Liver (tissue), 3 donors: ENCODE results near the gene DDB1.

Experiments
- EGR1 ChIP-seq, 2 donors: IDR thresholded peaks; 2 replicates each; pipeline ENCODE4 v1.6.1; 2016 to 2018; ENCODE audit warnings: antibody characterized with exemption in 2 of 2, low read depth in 2 of 2
- FOXA2 ChIP-seq: IDR thresholded peaks from 2 replicates; pipeline ENCODE4 v1.6.1; 2016; ENCODE audit warnings: antibody characterized with exemption
- GABPA ChIP-seq, 2 donors: IDR thresholded peaks in 1 of 2; conservative IDR thresholded peaks in 1 of 2; 2 replicates each; pipeline ENCODE4 v1.6.1; 2016; ENCODE audit warnings: antibody characterized with exemption in 2 of 2, mild to moderate bottlenecking in 1 of 2, moderate library complexity in 1 of 2
- HNF4G ChIP-seq: IDR thresholded peaks from 2 replicates; pipeline ENCODE4 v1.6.1; 2016; ENCODE audit warnings: antibody characterized with exemption
- JUND ChIP-seq, 2 donors: IDR thresholded peaks; 2 replicates each; pipeline ENCODE4 v1.6.1; 2016; ENCODE audit warnings: antibody characterized with exemption in 2 of 2
- NR2F2 ChIP-seq: IDR thresholded peaks from 2 replicates; pipeline ENCODE4 v1.6.1; 2016; ENCODE audit warnings: antibody characterized with exemption
- RAD21 ChIP-seq, 2 donors: IDR thresholded peaks; 2 replicates each; pipeline ENCODE4 v1.6.1; 2016; ENCODE audit warnings: antibody characterized with exemption in 2 of 2, mild to moderate bottlenecking in 2 of 2
- RXRA ChIP-seq, 2 donors: IDR thresholded peaks; 2 replicates each; pipeline ENCODE4 v1.6.1; 2017 to 2018; ENCODE audit warnings: antibody characterized with exemption in 2 of 2, mild to moderate bottlenecking in 1 of 2
- TAF1 ChIP-seq: conservative IDR thresholded peaks from 2 replicates; pipeline ENCODE4 v1.6.1; 2016; ENCODE audit warnings: antibody characterized with exemption, mild to moderate bottlenecking
- YY1 ChIP-seq: IDR thresholded peaks from 2 replicates; pipeline ENCODE4 v1.6.1; 2016; ENCODE audit warnings: antibody characterized with exemption, mild to moderate bottlenecking
- TF ChIP-seq, protein P1 (sequence below): IDR thresholded peaks from 2 replicates; pipeline ENCODE4 v1.6.1; 2016; ENCODE audit warnings: antibody characterized with exemption
- TF ChIP-seq, protein P2 (sequence below): fragments of 150-350 bp; IDR thresholded peaks from 2 replicates; pipeline ENCODE4 v1.5.1; 2017; ENCODE audit warnings: improper control_type of control experiment, low read depth, low read length; ENCODE audit not compliant: missing input control
- TF ChIP-seq, protein P3 (sequence below): IDR thresholded peaks from 2 replicates; pipeline ENCODE4 v1.6.1; 2016; ENCODE audit warnings: antibody characterized with exemption, mild to moderate bottlenecking
- donor health status: healthy.
- donor health status: healthy.

DNA sequence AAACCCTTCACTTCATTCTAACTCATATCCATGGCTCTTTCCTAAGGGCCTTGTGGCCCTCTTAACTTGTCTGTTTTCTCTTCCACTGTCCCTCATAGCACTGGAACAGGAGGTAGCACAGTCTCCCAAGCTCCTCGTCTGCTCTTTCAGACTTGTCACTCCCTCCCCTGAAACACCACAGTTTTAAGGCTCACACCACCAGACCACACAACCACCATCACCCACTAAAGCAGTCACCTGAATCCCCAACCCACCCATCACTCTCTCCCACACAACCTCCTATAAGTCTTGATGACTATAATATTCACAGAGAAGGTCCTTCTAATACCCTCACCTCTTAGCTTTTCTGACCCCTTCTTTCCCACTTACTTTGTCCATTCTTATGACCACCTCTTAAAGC lies 26.7 kb downstream of the DDB1 start:
- TF ChIP-seq, protein P1, sequence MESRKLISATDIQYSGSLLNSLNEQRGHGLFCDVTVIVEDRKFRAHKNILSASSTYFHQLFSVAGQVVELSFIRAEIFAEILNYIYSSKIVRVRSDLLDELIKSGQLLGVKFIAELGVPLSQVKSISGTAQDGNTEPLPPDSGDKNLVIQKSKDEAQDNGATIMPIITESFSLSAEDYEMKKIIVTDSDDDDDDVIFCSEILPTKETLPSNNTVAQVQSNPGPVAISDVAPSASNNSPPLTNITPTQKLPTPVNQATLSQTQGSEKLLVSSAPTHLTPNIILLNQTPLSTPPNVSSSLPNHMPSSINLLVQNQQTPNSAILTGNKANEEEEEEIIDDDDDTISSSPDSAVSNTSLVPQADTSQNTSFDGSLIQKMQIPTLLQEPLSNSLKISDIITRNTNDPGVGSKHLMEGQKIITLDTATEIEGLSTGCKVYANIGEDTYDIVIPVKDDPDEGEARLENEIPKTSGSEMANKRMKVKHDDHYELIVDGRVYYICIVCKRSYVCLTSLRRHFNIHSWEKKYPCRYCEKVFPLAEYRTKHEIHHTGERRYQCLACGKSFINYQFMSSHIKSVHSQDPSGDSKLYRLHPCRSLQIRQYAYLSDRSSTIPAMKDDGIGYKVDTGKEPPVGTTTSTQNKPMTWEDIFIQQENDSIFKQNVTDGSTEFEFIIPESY = no peak
- TF ChIP-seq, protein P2, sequence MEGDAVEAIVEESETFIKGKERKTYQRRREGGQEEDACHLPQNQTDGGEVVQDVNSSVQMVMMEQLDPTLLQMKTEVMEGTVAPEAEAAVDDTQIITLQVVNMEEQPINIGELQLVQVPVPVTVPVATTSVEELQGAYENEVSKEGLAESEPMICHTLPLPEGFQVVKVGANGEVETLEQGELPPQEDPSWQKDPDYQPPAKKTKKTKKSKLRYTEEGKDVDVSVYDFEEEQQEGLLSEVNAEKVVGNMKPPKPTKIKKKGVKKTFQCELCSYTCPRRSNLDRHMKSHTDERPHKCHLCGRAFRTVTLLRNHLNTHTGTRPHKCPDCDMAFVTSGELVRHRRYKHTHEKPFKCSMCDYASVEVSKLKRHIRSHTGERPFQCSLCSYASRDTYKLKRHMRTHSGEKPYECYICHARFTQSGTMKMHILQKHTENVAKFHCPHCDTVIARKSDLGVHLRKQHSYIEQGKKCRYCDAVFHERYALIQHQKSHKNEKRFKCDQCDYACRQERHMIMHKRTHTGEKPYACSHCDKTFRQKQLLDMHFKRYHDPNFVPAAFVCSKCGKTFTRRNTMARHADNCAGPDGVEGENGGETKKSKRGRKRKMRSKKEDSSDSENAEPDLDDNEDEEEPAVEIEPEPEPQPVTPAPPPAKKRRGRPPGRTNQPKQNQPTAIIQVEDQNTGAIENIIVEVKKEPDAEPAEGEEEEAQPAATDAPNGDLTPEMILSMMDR = no peak
- TF ChIP-seq, protein P3, sequence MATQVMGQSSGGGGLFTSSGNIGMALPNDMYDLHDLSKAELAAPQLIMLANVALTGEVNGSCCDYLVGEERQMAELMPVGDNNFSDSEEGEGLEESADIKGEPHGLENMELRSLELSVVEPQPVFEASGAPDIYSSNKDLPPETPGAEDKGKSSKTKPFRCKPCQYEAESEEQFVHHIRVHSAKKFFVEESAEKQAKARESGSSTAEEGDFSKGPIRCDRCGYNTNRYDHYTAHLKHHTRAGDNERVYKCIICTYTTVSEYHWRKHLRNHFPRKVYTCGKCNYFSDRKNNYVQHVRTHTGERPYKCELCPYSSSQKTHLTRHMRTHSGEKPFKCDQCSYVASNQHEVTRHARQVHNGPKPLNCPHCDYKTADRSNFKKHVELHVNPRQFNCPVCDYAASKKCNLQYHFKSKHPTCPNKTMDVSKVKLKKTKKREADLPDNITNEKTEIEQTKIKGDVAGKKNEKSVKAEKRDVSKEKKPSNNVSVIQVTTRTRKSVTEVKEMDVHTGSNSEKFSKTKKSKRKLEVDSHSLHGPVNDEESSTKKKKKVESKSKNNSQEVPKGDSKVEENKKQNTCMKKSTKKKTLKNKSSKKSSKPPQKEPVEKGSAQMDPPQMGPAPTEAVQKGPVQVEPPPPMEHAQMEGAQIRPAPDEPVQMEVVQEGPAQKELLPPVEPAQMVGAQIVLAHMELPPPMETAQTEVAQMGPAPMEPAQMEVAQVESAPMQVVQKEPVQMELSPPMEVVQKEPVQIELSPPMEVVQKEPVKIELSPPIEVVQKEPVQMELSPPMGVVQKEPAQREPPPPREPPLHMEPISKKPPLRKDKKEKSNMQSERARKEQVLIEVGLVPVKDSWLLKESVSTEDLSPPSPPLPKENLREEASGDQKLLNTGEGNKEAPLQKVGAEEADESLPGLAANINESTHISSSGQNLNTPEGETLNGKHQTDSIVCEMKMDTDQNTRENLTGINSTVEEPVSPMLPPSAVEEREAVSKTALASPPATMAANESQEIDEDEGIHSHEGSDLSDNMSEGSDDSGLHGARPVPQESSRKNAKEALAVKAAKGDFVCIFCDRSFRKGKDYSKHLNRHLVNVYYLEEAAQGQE = no peak
- TF ChIP-seq HNF4G (no peak), TAF1 (no peak), EGR1 (IDR thresholded peaks at IDR 0.05; ENCODE audit: low read depth in 2 of 2) (no peak), RXRA (IDR thresholded peaks at IDR 0.05) (no peak), NR2F2 (no peak), RAD21 (IDR thresholded peaks at IDR 0.05) (no peak), JUND (IDR thresholded peaks at IDR 0.05) (no peak), YY1 (no peak), GABPA (IDR thresholded peaks at IDR 0.05 in 1 of 2, conservative IDR thresholded peaks at IDR 0.05 in 1 of 2) (no peak), FOXA2 (no peak)
